DMS 273 (cell line): Measurements from ENCODE around the gene SPATA32.
"Not testable (repeated sequence)": the region's sequence is repeated elsewhere in the genome, so short reads cannot be mapped to it uniquely, and the experiment has no call there.

Experiments used
- DNase-seq: peaks from one replicate; lab custom pipeline; 2025; ENCODE audit not compliant: unreplicated experiment; lab: John Stamatoyannopoulos, UW

The SPATA32 gene

DNA sequence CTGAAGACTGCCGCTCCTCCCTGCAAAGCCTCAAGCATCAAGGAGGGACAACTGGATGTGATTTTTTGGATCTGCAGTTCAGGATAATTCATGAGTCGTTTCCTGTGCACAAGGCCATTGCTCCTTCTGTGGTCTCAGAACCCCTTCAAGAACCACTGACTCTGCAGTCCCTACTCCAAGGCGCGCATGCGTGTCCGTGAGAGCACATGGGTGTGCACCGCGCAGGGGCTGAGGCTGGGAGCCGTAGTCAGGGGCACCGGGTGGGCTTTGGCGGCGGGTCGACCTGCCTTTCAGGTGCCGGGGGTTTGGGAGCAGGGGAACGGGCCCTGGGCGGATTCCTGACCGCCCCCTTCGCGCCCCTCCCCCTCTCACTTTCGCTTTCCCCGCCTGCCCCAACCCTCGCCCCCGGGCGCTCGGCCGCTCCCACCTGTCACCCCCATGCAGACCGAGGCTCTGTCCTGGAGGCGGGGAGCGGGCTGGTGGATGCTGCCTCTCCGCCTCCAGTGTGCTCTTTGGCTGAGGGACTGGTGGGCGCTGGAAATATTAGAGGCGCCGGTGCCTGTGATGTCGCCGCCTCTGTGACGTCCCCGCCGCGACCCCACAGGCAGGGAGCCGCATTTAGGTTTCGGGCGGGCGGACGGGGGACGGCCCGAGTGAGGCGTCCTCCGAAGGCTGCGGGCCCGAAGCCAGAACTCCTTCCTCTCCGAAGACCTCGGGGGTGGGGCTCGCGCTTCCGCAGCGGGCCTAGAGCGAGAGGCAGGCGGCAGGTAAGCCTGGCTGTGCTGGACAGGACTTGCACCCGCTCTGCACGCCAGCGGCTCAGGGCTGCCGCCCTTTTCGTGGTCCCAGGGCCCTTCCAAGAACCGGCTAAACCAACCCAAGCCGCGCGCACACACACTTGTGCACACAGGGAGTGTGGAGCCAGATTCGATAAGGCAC lies at the start of gene SPATA32:
Gene SPATA32 (minus strand): TSS at position 518 of the 939 bp plus-strand sequence. CDS start 78 bp downstream, at position 440.
- DNase-seq = no peak

DNA sequence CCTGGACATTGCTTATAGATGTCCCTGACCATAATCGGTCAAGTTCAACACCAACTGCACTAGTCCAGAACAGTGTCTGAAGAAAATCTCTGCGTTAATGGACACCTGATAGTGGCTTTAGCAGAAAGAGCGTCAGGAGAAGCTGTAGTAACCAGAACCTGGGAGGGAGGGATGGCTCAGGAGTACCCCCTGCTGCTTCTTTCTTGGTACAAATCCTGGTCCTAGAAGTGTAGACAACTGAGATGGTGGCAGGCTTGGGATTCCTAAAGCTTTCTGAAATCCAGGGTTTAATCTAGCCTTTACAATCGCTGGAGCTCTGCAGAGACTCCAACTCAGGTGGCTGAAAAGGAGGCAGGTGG lies 49.5 kb upstream of the SPATA32 start:
- DNase-seq = peak; percentile 43

GRCh38 chr17:45310380-45311324 lies 48.8 kb upstream of the SPATA32 start:
- peak; percentile 68 for DNase-seq

DNA sequence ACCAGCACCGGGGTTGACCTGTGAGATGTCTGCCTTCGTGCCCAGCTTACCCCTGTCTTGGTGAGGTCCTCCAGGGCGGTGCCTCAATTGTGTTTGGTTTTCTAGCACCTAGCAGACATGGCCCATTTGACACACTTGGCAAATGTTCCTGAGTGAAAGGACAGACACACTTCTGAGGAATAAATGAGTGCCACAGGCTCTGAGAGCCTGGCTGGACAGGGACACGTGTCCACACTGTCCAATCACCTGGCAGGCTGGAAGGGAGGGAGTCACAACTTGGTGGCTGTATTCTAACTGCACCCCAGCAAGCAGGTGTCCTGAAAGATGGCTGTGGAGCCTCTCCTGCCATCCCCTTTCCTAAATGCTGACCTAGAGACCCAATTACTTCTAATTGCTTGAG lies 47.5 kb upstream of the SPATA32 start:
- DNase-seq = no peak

DNA sequence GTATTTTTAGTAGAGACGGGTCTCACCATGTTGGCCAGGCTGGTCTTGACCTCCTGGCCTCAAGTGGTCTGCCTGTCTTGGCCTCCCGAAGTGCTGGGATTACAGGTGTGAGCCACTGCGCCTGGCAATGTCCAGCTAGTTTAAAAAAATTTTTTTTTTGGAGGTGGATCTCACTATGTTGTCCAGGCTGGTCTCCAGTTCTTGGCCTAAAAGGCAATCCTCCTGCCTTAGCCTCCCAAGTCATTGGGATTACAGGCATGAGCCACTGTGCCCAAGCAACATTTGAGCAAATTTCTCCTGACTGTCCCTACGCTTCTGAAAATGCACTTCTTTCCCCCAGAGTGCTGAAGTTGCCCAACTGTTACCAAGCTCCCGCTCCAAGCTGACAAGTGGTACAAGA lies 46.9 kb upstream of the SPATA32 start:
- DNase-seq = no peak

DNA sequence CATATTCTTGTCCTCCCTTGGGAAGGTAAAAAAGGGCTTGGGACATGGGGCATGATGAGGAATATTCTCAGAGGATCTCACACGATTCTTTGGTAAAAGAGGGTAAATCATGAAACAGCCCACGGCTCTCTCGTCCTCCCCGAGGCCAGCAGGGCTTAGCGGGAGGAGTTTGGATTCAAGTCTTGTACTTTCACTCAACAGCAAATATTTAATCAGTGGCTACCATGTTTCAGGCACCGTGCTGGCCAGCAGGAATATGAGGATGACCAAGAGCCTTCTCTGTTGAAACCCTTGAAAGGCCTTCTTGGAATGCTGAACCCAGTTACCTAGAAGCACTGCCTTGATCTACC lies 46.1 kb upstream of the SPATA32 start:
- no peak for DNase-seq

GRCh38 chr17:45307290-45308015 lies 45.6 kb upstream of the SPATA32 start:
- DNase-seq = peak; percentile 52

- peak; percentile 34 for DNase-seq
Observed at GRCh38 chr17:45306623-45307022, 44.7 kb upstream of the SPATA32 start.

DNA sequence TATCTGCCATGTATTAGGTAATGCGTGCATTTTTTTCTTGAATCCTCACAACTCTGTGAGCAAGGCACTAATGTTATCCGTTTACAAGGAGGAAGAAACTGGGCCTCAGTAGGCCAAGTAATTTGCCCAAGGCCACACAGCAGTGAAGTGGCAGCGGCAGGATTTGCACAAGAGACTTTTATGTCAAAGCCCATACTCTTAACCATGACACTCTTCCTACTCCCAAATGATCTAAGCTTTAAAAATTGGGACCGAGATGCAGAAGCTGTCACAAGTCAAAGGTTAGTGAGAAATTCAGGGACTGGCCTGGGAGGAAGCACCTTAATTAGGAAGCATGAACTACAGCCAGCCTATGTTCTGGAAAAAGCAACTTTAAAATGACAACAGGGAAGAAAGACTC lies 44.2 kb upstream of the SPATA32 start:
- no peak for DNase-seq

GRCh38 chr17:45305530-45306087 lies 43.7 kb upstream of the SPATA32 start:
- no peak for DNase-seq

- peak; percentile 72 for DNase-seq
Observed at GRCh38 chr17:45302649-45303173, 40.8 kb upstream of the SPATA32 start.

DNA sequence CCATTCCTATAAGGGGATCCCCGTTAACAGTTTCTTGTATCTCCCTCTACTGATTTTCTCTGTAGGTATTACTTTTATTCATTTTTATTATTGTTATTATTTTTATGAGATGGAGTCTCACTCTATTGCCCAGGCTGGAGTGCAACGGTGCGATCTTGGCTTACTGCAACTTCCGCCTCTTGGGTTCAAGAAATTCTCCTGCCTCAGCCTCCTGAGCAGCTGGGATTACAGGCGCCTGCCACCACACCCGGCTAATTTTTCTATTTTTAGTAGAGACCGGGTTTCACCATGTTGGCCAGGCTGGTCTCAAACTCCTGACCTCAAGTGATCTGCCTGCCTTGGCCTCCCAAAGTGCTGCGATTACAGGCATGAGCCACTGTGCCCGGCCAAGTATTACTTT lies 40.3 kb upstream of the SPATA32 start:
- DNase-seq = not testable (repeated sequence)

- no peak for DNase-seq
Observed at GRCh38 chr17:45301674-45302073, 39.8 kb upstream of the SPATA32 start.

DNA sequence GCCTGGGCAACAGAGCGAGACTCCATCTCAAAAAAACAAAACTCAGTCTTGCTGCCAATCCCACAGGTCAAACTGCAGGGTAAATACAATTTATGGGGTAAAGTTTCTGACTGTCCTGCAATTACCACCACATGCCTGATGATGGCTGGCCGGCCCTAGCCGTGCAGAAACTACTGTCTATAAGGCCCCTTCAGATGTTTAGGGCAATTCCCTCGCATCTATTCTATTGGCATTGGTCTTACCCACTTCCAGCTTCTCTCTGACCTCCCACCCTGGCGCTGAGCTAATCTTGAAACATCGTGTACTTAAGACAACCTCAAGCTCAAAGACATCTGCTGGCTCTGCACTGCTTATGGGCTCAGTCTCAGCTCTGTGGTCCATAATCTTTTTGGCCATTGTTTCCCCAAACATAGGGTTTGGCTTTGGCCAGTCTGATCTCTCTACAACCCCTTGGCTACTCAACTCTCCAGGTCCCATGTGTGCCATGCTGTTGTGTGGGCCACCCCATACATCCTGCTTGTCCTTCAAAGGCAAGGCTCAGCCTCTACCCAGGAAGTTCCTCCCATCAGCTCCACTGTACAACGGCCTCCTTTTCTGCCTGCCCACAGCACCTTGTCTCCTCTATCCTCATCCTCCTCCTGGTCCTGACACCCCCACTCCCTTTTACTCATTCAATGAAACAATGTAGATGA lies 38.3 kb upstream of the SPATA32 start:
- DNase-seq = no peak

GRCh38 chr17:45299361-45299760 lies 37.5 kb upstream of the SPATA32 start:
- DNase-seq = peak; percentile 88

GRCh38 chr17:45298546-45299285 lies 36.8 kb upstream of the SPATA32 start:
- DNase-seq = peak; percentile 86

DNA sequence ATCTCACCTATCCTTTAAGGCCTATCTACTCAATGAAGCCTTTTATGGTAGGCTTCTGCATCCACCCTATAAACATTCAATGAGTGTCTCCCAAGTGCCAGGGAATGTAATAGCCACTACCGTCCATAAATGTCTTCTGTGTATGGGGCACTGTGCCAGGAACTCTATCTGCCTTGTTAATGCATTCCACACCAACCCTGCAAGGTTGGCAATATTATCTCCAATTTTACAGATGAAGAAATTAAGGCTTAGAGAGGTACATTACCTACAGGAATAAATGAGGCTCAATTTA lies 34.9 kb upstream of the SPATA32 start:
- peak; percentile 55 for DNase-seq

GRCh38 chr17:45296003-45296832 lies 34.3 kb upstream of the SPATA32 start:
- peak; percentile 44 for DNase-seq

- DNase-seq = peak; percentile 34
Observed at GRCh38 chr17:45294506-45294905, 32.6 kb upstream of the SPATA32 start.
